ENCODE measurements around the gene CRELD2.

CRELD2 gene

GRCh38 chr22:49966774-49967705 is 48.6 kb downstream of the CRELD2 start:
- no peak overlapping the region for H3K4me3 ChIP-seq (replicated peaks in 1 of 2; ENCODE audit: low read depth in 2 of 2, low read length in 2 of 2)
- TF ChIP-seq CTCF (IDR thresholded peaks at IDR 0.05; ENCODE audit: low read depth, low read length): no peak
- peak in 1 of 2 donors; percentile 78 for DNase-seq (ENCODE audit: low read depth in 2 of 2)

GRCh38 chr22:49967706-49968208 is 49.3 kb downstream of the CRELD2 start:
- no peak overlapping the region for H3K4me3 ChIP-seq (replicated peaks in 1 of 2; ENCODE audit: low read depth in 2 of 2, low read length in 2 of 2)
- no peak for TF ChIP-seq CTCF (IDR thresholded peaks at IDR 0.05; ENCODE audit: low read depth, low read length)
- DNase-seq (ENCODE audit: low read depth in 2 of 2): peak in 1 of 2 donors; percentile 64

- DNase-seq (ENCODE audit: low read depth in 2 of 2): no peak
Observed at GRCh38 chr22:49968313-49968830, 49.9 kb downstream of the CRELD2 start.

GRCh38 chr22:49968831-49969661 is 50.6 kb downstream of the CRELD2 start:
- H3K4me3 ChIP-seq (replicated peaks in 1 of 2; ENCODE audit: low read depth in 2 of 2, low read length in 2 of 2): no peak overlapping the region
- TF ChIP-seq CTCF (IDR thresholded peaks at IDR 0.05; ENCODE audit: low read depth, low read length): no peak
- no peak for DNase-seq (ENCODE audit: low read depth in 2 of 2)

More at GRCh38 chr22:49968313-49968830, 49.9 kb downstream of the CRELD2 start:
- H3K4me3 ChIP-seq (replicated peaks in 1 of 2; ENCODE audit: low read depth in 2 of 2, low read length in 2 of 2): no peak overlapping the region
- TF ChIP-seq CTCF (IDR thresholded peaks at IDR 0.05; ENCODE audit: low read depth, low read length): no peak

GRCh38 chr22:49969751-49970527 is 51.5 kb downstream of the CRELD2 start:
- no peak overlapping the region for H3K4me3 ChIP-seq (replicated peaks in 1 of 2; ENCODE audit: low read depth in 2 of 2, low read length in 2 of 2)
- no peak for TF ChIP-seq CTCF (IDR thresholded peaks at IDR 0.05; ENCODE audit: low read depth, low read length)
- DNase-seq (ENCODE audit: low read depth in 2 of 2): no peak
